ENCODE data around the gene ST8SIA1. TPM values are rescaled to one million over a fixed set of nuclear protein-coding genes. Genes with fewer than 3 reads are reported as not detected.

ST8SIA1 gene
- total RNA-seq, 2 experiments from 2014 or later, result not detected

DNA sequence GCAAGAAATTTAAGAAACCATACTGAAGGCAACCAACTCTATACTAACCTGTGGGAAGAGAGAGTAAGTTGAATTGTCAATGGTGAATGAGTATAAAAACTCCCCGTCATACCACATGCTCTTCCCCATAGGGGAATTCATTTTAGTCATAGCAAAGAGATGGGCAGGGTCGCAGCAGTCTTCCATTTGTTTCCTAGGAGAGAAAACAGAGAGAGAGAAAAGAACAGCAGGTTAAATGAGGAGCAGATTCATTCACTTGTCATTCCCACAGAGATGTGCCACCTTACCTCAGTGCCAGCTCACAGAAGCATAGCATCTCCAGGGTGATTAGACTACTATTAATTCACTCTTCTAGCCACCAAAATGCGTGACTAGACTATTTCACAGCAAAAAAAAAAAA is 47.4 kb downstream of the ST8SIA1 start:
- TF ChIP-seq CTCF (conservative IDR thresholded peaks at IDR 0.05; ENCODE audit: low read length) (no peak), EZH2phosphoT487 (IDR thresholded peaks at IDR 0.05; ENCODE audit: borderline replicate concordance, low read depth, low read length) (no peak)
- Histone ChIP-seq H3K9me2 (ENCODE audit: insufficient read depth, low read length) (no peaks in the 10 kb centered on the region), H3K4me2 (ENCODE audit: low read length) (no peak overlapping the region), H3K9me3 (ENCODE audit: low read length) (no peaks in the 10 kb centered on the region), H3K36me3 (ENCODE audit: insufficient read depth, low read length) (no peaks in the 10 kb centered on the region), H3K79me2 (ENCODE audit: insufficient read depth, low read depth, low read length) (no peaks in the 10 kb centered on the region), H3K27ac (ENCODE audit: low read depth, low read length, poor library complexity, severe bottlenecking) (no peak overlapping the region), H3K4me3 (ENCODE audit: low read depth, low read length, poor library complexity, severe bottlenecking) (no peak overlapping the region), H3K4me1 (ENCODE audit: insufficient read depth, low read length, poor library complexity, severe bottlenecking) (no peaks in the 10 kb centered on the region), H4K20me1 (ENCODE audit: insufficient read depth, low read length) (no peaks in the 10 kb centered on the region), H2AFZ (ENCODE audit: low read length) (no peak overlapping the region)
- BruUV-seq (replicated peaks), result no TSS peak
- intact Hi-C loops (cut with micrococcal nuclease; ENCODE audit: unreplicated experiment), result no loop called here
- POLR2A ChIA-PET, result no interaction called here
- no peak for DNase-seq (ENCODE audit: low spot score)
- CTCF ChIA-PET (ENCODE audit: unreplicated experiment), result no interaction called here

- POLR2A ChIA-PET, result no interaction called here
- Histone ChIP-seq H3K9me2 (ENCODE audit: insufficient read depth, low read length) (no peaks in the 10 kb centered on the region), H3K79me2 (ENCODE audit: insufficient read depth, low read depth, low read length) (no peaks in the 10 kb centered on the region), H3K27ac (ENCODE audit: low read depth, low read length, poor library complexity, severe bottlenecking) (no peak overlapping the region), H3K36me3 (ENCODE audit: insufficient read depth, low read length) (no peaks in the 10 kb centered on the region), H3K4me2 (ENCODE audit: low read length) (no peak overlapping the region), H3K4me1 (ENCODE audit: insufficient read depth, low read length, poor library complexity, severe bottlenecking) (no peaks in the 10 kb centered on the region), H2AFZ (ENCODE audit: low read length) (no peak overlapping the region), H3K9me3 (ENCODE audit: low read length) (no peaks in the 10 kb centered on the region), H3K4me3 (ENCODE audit: low read depth, low read length, poor library complexity, severe bottlenecking) (no peak overlapping the region), H4K20me1 (ENCODE audit: insufficient read depth, low read length) (no peaks in the 10 kb centered on the region)
- CTCF ChIA-PET (ENCODE audit: unreplicated experiment), result no interaction called here
- intact Hi-C loops (cut with micrococcal nuclease; ENCODE audit: unreplicated experiment), result no loop called here
- no TSS peak for BruUV-seq (replicated peaks)
- DNase-seq (ENCODE audit: low spot score), result no peak
- TF ChIP-seq CTCF (conservative IDR thresholded peaks at IDR 0.05; ENCODE audit: low read length) (no peak), EZH2phosphoT487 (IDR thresholded peaks at IDR 0.05; ENCODE audit: borderline replicate concordance, low read depth, low read length) (no peak)
Measured at GRCh38 chr12:22286569-22286968, 47.9 kb downstream of the ST8SIA1 start.

DNA sequence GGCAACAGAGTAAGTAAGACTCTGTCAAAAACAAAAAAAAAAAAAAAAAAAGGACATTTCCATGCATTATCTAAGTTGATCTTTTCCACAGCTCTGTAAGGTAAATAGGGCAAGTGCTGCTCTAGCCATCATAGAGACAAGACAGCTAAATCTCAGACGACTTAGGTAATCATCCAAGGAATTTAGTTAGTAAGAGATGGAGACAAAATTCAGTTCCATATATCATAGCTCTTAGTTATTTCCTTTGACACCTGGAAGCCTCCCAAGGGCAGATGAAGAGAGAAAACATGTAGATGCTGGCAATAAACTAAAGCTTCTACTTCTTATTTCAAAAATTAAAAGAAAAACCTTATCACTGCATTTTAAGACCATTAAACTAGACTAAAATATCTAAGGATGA is 48.7 kb downstream of the ST8SIA1 start:
- BruUV-seq (replicated peaks), result no TSS peak
- ChIA-PET POLR2A (interaction anchor here (0.7 kb wide), 1 partner anchor 54 kb away, joined by 5 read pairs; no protein-coding TSS in a partner anchor), CTCF (ENCODE audit: unreplicated experiment) (no interaction called here)
- no peak for DNase-seq (ENCODE audit: low spot score)
- H3K4me2 ChIP-seq (ENCODE audit: low read length), result no peak overlapping the region
- no peaks in the 10 kb centered on the region for H3K9me2 ChIP-seq (ENCODE audit: insufficient read depth, low read length)
- H2AFZ ChIP-seq (ENCODE audit: low read length), result no peak overlapping the region
- no peaks in the 10 kb centered on the region for H3K9me3 ChIP-seq (ENCODE audit: low read length)
- no peaks in the 10 kb centered on the region for H3K79me2 ChIP-seq (ENCODE audit: insufficient read depth, low read depth, low read length)
- H3K36me3 ChIP-seq (ENCODE audit: insufficient read depth, low read length), result no peaks in the 10 kb centered on the region
- H3K4me1 ChIP-seq (ENCODE audit: insufficient read depth, low read length, poor library complexity, severe bottlenecking), result no peaks in the 10 kb centered on the region
- no peaks in the 10 kb centered on the region for H4K20me1 ChIP-seq (ENCODE audit: insufficient read depth, low read length)
- no peak overlapping the region for H3K4me3 ChIP-seq (ENCODE audit: low read depth, low read length, poor library complexity, severe bottlenecking)
- TF ChIP-seq EZH2phosphoT487 (IDR thresholded peaks at IDR 0.05; ENCODE audit: borderline replicate concordance, low read depth, low read length) (no peak), CTCF (conservative IDR thresholded peaks at IDR 0.05; ENCODE audit: low read length) (no peak)
- H3K27ac ChIP-seq (ENCODE audit: low read depth, low read length, poor library complexity, severe bottlenecking), result no peak overlapping the region
- intact Hi-C loops (cut with micrococcal nuclease; ENCODE audit: unreplicated experiment), result no loop called here
